ENCODE measurements around the gene TCP1. TPM values are rescaled to one million over a fixed set of nuclear protein-coding genes. Genes with fewer than 3 reads are reported as not detected.
"Not testable (repeated sequence)": the region's sequence is repeated elsewhere in the genome, so short reads cannot be mapped to it uniquely, and the experiment has no call there.

The TCP1 gene
- total RNA-seq, 2 experiments from 2014 or later: 239 to 320 TPM

DNA sequence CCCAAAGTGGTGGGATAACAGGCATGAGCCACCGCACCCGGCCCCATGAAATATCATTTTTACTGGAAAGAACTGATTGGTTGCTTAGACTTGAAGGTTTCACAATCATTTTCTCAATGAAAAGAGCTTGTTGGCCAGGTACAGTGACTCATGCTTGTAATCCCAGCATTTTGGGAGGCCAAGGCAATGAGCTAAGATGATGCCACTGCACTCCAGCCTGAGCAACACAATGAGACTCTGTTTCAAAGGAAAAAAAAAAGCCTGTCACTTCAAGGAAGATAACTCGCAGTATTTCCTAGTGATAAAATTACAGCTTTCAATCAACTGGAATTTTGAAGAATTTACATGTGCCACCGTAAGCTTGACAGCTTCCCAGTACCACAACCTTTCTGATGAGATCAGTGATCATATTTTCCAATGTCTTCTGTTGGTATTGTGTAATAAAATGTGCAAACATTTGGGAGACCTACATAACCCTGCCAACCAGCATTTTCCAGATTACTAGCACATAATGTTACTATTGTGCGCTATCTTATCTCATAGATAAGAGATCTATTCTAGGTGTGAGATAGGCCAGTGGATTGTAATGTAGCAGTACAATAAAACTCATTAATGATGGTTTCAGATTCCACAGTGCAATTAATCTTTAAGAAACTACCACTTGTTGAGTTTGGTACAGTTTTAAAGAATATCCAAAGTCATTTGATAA is 17.9 kb upstream of the TCP1 start:
- Mint-ChIP-seq H3K4me1 (peaks cover 2% of the 10 kb centered on the region), H3K36me3 (no peaks in the 10 kb centered on the region), H3K9me3 (ENCODE audit: low read depth) (no peaks in the 10 kb centered on the region), H3K27ac (no peak overlapping the region), H3K27me3 (no peaks in the 10 kb centered on the region), H3K4me3 (no peak overlapping the region)
- ATAC-seq (no peak), DNase-seq (no peak)
- CTCF ChIA-PET: interaction anchor here (1.9 kb wide), 1 partner anchor 116 kb away, joined by 6 read pairs; no protein-coding TSS in a partner anchor

DNA sequence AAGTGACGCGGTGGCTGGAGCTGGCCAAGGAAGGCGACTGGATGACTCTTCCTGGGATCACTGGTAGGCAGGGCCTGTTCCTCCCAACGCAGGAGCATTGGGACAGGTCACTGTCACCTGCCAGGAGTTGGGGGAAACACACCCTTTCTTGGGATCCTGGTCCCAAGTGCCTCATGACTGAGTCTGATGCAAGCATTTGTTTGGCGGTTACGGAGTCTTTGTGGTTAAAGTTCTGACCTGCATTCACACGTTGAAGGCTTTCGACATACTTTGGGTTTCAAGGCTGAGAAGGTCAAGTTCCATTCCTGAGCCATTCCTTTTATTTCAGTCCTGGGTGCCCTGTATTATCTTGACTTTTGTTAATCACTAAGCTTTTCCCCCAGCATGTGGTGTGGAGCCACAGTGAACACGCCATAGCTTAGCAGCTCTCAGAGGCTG is 16.6 kb upstream of the TCP1 start:
- H3K4me3 Mint-ChIP-seq: no peak overlapping the region
- H3K27ac Mint-ChIP-seq: no peak overlapping the region
- ATAC-seq (no peak), DNase-seq (no peak)
- no peaks in the 10 kb centered on the region for H3K36me3 Mint-ChIP-seq
- H3K27me3 Mint-ChIP-seq: no peaks in the 10 kb centered on the region
- H3K4me1 Mint-ChIP-seq: peaks cover 2% of the 10 kb centered on the region
- H3K9me3 Mint-ChIP-seq (ENCODE audit: low read depth): no peaks in the 10 kb centered on the region
- CTCF ChIA-PET: interaction anchor here (1.7 to 1.9 kb wide), 2 partner anchors 15 to 115 kb away, joined by 3 to 6 read pairs; no protein-coding TSS in a partner anchor

DNA sequence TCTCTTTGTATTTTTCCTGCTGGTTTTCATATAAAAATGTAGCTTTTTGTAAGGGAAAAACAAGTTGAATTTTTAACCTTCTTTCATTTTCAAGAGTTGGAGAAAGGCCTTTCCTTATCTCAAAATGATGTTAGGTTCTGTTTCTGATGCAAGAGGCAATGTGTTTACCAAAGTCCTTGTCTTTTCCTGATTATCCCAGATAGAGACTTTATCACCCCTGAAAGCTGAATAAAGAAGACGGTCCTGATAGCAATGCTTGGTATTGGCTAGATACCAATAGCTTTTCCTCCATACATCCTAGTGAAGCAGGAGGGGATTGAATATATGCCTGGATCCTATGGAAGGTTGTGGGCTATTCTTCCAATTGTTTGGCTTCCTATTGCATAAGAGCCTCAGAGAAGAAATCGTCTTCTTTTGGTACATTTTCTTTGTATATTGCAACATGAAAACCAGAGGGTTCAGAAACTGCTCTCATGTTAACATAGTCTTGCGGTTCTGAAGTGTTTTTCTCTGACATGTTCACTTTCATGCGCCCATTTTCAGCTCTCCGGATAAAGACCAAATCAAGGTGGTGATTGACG is 16.1 kb upstream of the TCP1 start:
- H3K4me3 Mint-ChIP-seq: no peak overlapping the region
- H3K9me3 Mint-ChIP-seq (ENCODE audit: low read depth): no peaks in the 10 kb centered on the region
- CTCF ChIA-PET: interaction anchor here (1.7 to 1.9 kb wide), 2 partner anchors 14 to 114 kb away, joined by 3 to 6 read pairs; no protein-coding TSS in a partner anchor
- ATAC-seq: no peak
- no peaks in the 10 kb centered on the region for H3K36me3 Mint-ChIP-seq
- no peak overlapping the region for H3K27ac Mint-ChIP-seq
- H3K27me3 Mint-ChIP-seq: no peaks in the 10 kb centered on the region
- peaks cover 2% of the 10 kb centered on the region for H3K4me1 Mint-ChIP-seq
- DNase-seq: no peak

DNA sequence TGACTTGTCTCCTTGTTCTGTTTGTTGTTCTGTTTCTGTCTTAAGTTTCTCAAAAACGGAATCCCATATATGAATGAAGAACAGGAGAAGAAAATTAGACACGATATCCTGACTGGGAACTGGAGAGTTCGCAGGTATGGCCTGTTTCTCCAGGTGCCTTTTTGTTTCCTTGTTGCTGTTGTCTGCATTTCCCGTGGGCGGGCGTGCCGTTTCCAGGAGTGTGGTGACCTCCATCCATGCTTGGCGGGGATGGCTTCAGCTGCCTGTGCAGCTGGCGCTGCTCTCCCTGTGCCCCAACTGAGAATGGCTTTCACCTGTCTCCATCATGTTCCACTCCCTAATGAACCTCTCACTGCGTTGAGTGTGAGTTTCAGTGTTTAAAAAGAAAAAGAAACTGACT is 15.1 kb upstream of the TCP1 start:
- no peak for ATAC-seq
- H3K4me1 Mint-ChIP-seq: peaks cover under 1% of the 10 kb centered on the region
- CTCF ChIA-PET: no interaction called here
- DNase-seq: no peak
- H3K36me3 Mint-ChIP-seq: peaks cover 2% of the 10 kb centered on the region
- no peak overlapping the region for H3K27ac Mint-ChIP-seq
- no peaks in the 10 kb centered on the region for H3K27me3 Mint-ChIP-seq
- H3K9me3 Mint-ChIP-seq (ENCODE audit: low read depth): no peaks in the 10 kb centered on the region
- no peak overlapping the region for H3K4me3 Mint-ChIP-seq

DNA sequence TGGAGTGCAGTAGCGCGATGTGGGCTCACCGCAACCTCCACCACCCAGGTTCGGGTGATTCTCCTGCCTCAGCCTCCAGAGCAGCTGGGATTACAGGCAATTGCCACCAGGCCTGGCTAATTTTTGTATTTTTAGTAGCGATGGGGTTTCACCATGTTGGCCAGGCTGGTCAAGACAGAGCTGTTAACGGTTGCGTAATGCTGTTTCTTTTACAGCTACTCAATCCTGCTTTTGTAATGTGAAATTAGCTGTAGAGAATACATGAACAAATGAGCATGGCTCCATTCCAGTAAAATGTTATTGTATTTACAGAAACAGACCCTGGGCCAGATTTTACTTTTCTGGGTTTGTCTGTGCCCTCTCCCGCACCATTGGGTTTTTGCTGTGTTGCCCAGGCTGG is 12.5 kb upstream of the TCP1 start:
- Mint-ChIP-seq H3K27me3 (no peaks in the 10 kb centered on the region), H3K4me1 (peaks cover 8% of the 10 kb centered on the region), H3K36me3 (peaks cover 19% of the 10 kb centered on the region), H3K27ac (no peak overlapping the region), H3K9me3 (ENCODE audit: low read depth) (no peaks in the 10 kb centered on the region), H3K4me3 (no peak overlapping the region)
- DNase-seq (no peak), ATAC-seq (no peak)
- CTCF ChIA-PET: no interaction called here

DNA sequence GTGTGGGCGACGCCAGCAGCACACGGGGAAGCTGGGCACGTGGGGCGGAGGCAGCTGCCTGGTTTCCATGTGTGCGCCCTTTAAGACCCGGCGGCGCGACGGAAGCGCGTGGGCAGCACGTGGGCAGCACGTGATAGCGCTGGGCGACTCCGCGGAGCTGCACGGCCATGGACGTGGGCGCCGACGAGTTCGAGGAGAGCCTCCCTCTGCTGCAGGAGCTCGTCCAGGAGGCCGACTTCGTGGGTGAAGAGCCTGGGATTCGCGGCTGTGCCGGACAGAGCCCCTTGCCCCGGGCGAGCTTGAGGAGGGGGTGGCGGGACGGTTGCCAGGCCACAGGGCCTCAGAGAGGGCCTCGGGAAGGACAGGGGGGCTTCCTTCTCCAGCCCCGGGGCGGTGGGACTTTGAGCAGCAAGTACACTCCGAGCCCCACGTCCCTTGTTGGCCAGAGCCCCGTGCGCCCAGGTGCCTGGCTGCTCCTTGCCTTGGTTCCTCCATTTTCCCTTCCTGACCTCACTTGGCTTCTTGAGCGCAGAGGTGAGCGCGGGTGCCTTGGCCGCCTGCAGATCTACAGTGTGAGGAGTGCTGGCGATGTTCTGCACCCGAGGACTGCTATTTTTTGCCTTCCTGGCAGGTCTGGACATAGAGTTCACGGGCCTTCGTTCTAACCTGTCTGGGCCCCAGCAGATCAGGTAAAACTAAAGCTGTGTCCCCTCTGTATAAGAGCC is 10.9 kb upstream of the TCP1 start, which contains the start of gene PNLDC1:
Gene PNLDC1 (plus strand): TSS at position 136 of the 725 bp plus-strand sequence. CDS start 32 bp downstream, at position 168.
- no peaks in the 10 kb centered on the region for H3K27me3 Mint-ChIP-seq
- H3K4me3 Mint-ChIP-seq: no peak within 1 kb of the TSS
- CTCF ChIA-PET: interaction anchor here (1.5 kb wide), 1 partner anchor 9 kb away, joined by 3 read pairs; no protein-coding TSS in a partner anchor
- ATAC-seq (no peak), DNase-seq (no peak)
- H3K9me3 Mint-ChIP-seq (ENCODE audit: low read depth): no peaks in the 10 kb centered on the region
- H3K36me3 Mint-ChIP-seq: peaks cover 21% of the 10 kb centered on the region
- peaks cover 10% of the 10 kb centered on the region for H3K4me1 Mint-ChIP-seq
- H3K27ac Mint-ChIP-seq: peak within 1 kb of the TSS; percentile 6

DNA sequence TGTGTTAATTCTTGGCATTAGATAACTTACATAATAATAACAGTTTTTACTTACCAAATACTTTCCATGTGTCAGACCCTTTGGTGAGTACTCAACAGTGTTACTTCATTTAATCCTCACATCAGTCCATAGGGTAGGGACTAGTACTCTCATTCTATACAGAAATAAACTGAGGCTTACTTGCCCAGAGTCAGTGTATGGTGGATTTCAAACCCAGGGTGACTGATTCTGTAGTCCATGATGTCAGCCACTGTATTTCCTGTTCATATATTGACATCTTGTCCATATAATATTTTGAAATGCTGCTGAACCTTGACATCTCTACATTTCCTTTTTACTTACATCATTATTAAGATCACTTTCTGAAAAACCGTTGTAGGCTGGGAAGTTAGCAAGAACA is 8.2 kb upstream of the TCP1 start:
- no peak overlapping the region for H3K4me3 Mint-ChIP-seq
- peak; percentile 27 for ATAC-seq
- H3K36me3 Mint-ChIP-seq: peaks cover 37% of the 10 kb centered on the region
- no peak overlapping the region for H3K27ac Mint-ChIP-seq
- no peaks in the 10 kb centered on the region for H3K9me3 Mint-ChIP-seq (ENCODE audit: low read depth)
- H3K4me1 Mint-ChIP-seq: peaks cover 25% of the 10 kb centered on the region
- no peak for DNase-seq
- H3K27me3 Mint-ChIP-seq: no peaks in the 10 kb centered on the region
- CTCF ChIA-PET: no interaction called here

DNA sequence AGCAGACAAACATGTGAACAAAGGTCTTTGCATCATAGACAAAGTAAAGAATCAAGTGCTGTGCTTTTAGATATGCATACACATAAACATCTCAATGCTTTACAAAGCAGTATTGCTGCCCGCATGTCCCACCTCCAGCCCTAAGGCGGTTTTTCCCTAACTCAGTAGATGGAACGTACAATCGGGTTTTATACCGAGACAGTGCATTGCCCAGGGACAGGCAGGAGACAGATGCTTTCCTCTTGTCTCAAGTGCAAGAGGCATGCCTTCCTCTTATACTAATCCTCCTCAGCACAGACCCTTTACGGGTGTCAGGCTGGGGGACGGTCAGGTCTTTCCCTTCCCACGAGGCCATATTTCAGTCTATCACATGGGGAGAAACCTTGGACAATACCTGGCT is 5.6 kb upstream of the TCP1 start:
- CTCF ChIA-PET: interaction anchor here (1.8 kb wide), 1 partner anchor 103 kb away, joined by 6 read pairs; no protein-coding TSS in a partner anchor
- Mint-ChIP-seq H3K4me1 (peaks cover 39% of the 10 kb centered on the region), H3K36me3 (peaks cover 52% of the 10 kb centered on the region)
- not testable (repeated sequence) for ATAC-seq; H3K9me3 Mint-ChIP-seq (ENCODE audit: low read depth); H3K27me3 Mint-ChIP-seq; H3K4me3 Mint-ChIP-seq; DNase-seq; H3K27ac Mint-ChIP-seq

DNA sequence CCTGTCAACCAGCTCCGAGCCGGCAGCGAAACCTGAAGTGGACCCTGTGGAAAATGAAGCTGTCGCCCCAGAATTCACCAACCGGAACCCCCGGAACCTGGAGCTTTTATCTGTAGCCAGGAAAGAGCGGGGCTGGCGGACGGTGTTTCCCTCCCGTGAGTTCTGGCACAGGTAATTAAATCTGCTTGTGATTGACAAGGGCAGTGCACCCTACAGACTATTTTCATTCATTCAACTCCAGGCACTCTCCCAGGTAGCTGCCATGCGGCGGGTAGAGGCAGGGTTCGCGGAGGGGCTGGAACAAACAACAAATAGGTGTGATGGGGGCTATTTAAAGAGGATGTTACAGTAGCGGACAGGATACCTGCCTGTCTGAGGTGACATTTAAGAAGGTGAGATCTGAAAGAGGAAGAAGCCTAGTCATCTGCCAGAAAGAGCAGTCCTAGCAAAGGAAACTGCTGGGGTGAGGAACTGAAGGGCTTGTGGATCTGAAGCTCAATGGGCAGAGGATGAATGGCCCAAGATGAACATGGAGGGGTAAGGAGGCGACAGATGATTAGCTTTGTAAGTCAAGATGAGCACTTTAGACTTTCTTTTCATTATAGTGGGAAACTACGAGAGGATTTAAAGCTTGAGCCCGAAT is 1.7 kb upstream of the TCP1 start:
- Mint-ChIP-seq H3K27me3 (no peaks in the 10 kb centered on the region), H3K27ac (peak overlapping the region; percentile 97), H3K36me3 (peaks cover 55% of the 10 kb centered on the region), H3K9me3 (ENCODE audit: low read depth) (no peaks in the 10 kb centered on the region), H3K4me3 (peak overlapping the region; percentile 95), H3K4me1 (peaks cover 49% of the 10 kb centered on the region)
- CTCF ChIA-PET: interaction anchor here (0.9 to 3.6 kb wide), 9 partner anchors 9 to 185 kb away, joined by 3 to 19 read pairs (median 4); partner anchors contain the start of genes PNLDC1, SOD2 and WTAP
- ATAC-seq (no peak), DNase-seq (no peak)

DNA sequence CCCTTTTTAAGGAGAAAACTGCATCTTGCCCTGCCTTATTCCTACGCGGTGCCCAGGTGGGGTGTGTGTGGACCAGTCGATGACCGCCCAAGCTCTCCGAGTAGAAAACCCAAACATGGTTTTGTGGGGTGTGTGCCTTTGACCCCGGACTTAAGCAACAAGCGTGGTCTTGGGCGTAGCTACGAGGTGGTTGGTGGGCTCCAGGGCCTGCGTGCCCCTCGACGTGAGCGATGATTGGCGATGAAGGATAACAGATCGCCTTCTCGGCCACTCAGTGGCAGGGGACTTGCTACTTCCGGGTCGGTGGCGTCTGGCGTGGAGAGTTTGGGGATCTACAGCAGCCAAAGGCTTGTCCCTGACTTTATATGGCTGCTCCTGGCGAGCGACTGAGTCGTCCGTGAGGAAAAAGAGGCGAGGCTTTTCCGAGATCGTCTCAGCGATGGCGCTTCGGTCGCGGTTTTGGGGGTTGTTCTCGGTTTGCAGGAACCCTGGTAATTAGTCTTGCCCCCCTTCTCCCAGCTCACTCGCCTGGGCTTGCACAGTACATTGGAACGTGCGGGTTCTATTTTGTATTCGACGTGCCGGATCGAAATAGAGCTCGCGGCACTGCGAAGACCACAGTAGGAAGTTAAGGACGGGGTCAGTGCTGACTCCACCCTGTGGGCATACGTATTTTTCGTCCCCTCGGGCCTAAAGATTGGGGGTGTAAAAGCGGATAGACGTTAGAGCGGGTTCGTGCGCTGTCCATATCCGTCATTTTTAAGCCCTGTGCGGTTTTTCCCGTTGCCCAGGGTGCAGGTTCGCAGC is 950 bp upstream of the TCP1 start, which contains the start of gene MRPL18:
Gene MRPL18 (plus strand): TSS at position 319 of the 807 bp plus-strand sequence. CDS start 121 bp downstream, at position 440.
- Mint-ChIP-seq H3K4me3 (peak within 1 kb of the TSS; percentile 95), H3K27ac (peak within 1 kb of the TSS; percentile 97), H3K36me3 (peaks cover 59% of the 10 kb centered on the region), H3K9me3 (ENCODE audit: low read depth) (no peaks in the 10 kb centered on the region), H3K4me1 (peaks cover 54% of the 10 kb centered on the region), H3K27me3 (no peaks in the 10 kb centered on the region)
- peak; percentile 95 for DNase-seq
- peak; percentile 84 for ATAC-seq
- CTCF ChIA-PET: interaction anchor here (1.0 to 3.6 kb wide), 11 partner anchors 10 to 672 kb away, joined by 3 to 19 read pairs (median 6); partner anchors contain the start of genes PNLDC1, SOD2 and WTAP

DNA sequence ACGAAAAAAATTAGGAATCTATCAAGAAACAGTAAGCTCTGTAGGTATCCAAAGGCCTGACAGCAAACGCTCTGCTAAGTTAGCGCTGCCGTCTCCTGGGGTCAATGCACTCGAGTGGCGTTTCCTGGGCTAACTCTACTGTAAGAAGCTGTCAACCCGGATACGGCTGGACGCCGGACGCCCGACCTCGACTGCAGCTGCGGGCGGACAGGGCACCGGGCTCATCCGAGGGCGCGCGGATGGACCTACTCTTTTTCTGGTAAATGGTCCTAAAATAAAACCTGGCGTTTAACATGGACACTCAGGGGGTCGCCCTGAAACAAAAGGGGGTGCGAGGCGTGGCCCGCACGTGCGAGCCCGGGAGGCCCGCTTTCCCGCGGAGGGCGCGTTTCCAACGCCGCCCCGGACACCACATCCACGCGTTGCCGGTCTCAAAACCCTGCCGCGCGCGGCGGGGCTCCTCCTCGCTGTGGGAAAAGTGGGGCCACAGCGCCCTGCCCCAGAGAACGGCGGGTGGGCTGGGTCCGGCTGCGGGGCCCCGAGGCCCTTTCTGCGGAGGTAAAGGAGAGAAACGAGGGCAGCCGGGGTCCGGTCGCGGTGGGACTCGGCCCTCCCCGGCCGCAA is 537 bp downstream of the TCP1 start:
- Mint-ChIP-seq H3K36me3 (peaks cover 60% of the 10 kb centered on the region), H3K4me1 (peaks cover 58% of the 10 kb centered on the region), H3K27me3 (no peaks in the 10 kb centered on the region), H3K27ac (peak overlapping the region; percentile 97), H3K9me3 (ENCODE audit: low read depth) (no peaks in the 10 kb centered on the region), H3K4me3 (peak overlapping the region; percentile 95)
- ATAC-seq (peak; percentile 0), DNase-seq (peak; percentile 64)
- CTCF ChIA-PET: interaction anchor here (0.9 to 3.6 kb wide), 9 partner anchors 8 to 97 kb away, joined by 3 to 19 read pairs (median 5); partner anchors contain the start of genes SOD2 and WTAP

DNA sequence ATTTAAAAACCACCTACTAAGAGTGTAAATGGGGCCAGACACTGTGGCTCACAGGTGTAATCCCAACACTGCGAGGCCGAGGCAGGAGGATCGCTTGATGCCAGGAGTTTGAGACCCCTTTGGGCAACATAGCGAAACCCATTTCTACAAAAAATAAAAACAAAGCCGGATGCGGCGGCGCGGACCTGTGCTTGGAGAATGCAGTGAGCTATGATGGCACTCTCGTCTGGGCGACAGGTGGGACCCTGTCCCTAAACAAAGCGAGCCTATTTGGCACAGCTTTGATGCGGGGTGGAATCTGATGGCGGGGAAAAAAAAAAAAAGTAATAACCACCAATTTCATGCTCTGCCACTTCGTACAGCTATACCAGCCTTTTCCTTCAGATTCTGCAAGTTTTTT is 1.1 kb downstream of the TCP1 start:
- Mint-ChIP-seq H3K4me3 (peak overlapping the region; percentile 95), H3K4me1 (peaks cover 58% of the 10 kb centered on the region), H3K36me3 (peaks cover 62% of the 10 kb centered on the region), H3K27me3 (no peaks in the 10 kb centered on the region), H3K27ac (peak overlapping the region; percentile 97), H3K9me3 (ENCODE audit: low read depth) (no peaks in the 10 kb centered on the region)
- ATAC-seq (no peak), DNase-seq (peak; percentile 60)
- CTCF ChIA-PET: interaction anchor here (0.9 to 3.6 kb wide), 6 partner anchors 16 to 97 kb away, joined by 3 to 19 read pairs (median 3); partner anchors contain the start of genes SOD2 and WTAP

Data from activated CD8-positive, alpha-beta memory T cell treated with anti-CD3 and anti-CD28 coated beads, Interleukin-2, amount 10 ng/mL, durations not matched to agents 7 days and 5 days (primary cell).